Adrenal gland (tissue), 12 donors: ENCODE results near the gene TSHZ2. TPM values are rescaled to one million over a fixed set of nuclear protein-coding genes. Genes with fewer than 3 reads are reported as not detected.
A peak's percentile ranks its signal among the peaks of the same experiment; 100 is the strongest.

Experiments
- DNase-seq, 7 donors: peaks; one replicate each; pipeline ENCODE4 v3.0.0-alpha.2; 2019 to 2020
- H3K27ac ChIP-seq, 5 donors: fragments of 200-600 bp; sonication (generic) in 4 of 5; 1 replicate in 3 of 5; 2 replicates in 2 of 5; pipeline versions ENCODE4 v1.5.1 to v1.8.0; 2016 to 2020; ENCODE audit warnings: mild to moderate bottlenecking in 1 of 5
- H3K27me3 ChIP-seq: fragments of 200-600 bp; 2 replicates; pipeline ENCODE4 v1.8.0; 2021
- H3K36me3 ChIP-seq, 2 donors: fragments of 200-600 bp; replicated peaks in 1 of 2; 1 replicate in 1 of 2; 2 replicates in 1 of 2; pipeline versions ENCODE4 v1.5.1 to v1.8.0; 2018 to 2022
- H3K4me1 ChIP-seq, 2 donors: fragments of 200-600 bp; replicated peaks in 1 of 2; 1 replicate in 1 of 2; 2 replicates in 1 of 2; pipeline versions ENCODE4 v1.5.1 to v1.8.0; 2018 to 2021
- H3K4me3 ChIP-seq, 4 donors: fragments of 200-600 bp; sonication (generic) in 3 of 4; one replicate each; pipeline ENCODE4 v1.5.1; 2016 to 2018
- H3K9me3 ChIP-seq, 3 donors: fragments of 200-600 bp; sonication (generic) in 1 of 3; replicated peaks in 1 of 3; 1 replicate in 2 of 3; 2 replicates in 1 of 3; pipeline versions ENCODE4 v1.5.1 to v1.8.0; 2016 to 2021
- POLR2A ChIP-seq, 2 donors: fragments of 450-650 bp; IDR thresholded peaks; one replicate each; pipeline ENCODE4 v1.6.1; 2017; ENCODE audit warnings: antibody characterized with exemption in 2 of 2, mild to moderate bottlenecking in 2 of 2, moderate library complexity in 1 of 2
- WGBS, 4 donors: extraction: QIAGEN DNeasy Blood & Tissue Kit in 2 of 4; methylation state at CpG; one replicate each; pipeline versions ENCODE4 v1.1.5 to v1.1.7; 2013 to 2017; 5-methylcytosine and 5-hydroxymethylcytosine counted together
- intact Hi-C, 2 donors: fragments of 100-400 bp; cut with DNase I; formaldehyde crosslinking; loops; one replicate each; pipeline versions ENCODE4 v1.14.1 to v1.15.0; 2022 to 2023
- polyA plus RNA-seq, 3 donors: library from polyadenylated mRNA; stranded (reverse); fragments of 200-250 nt in 2 of 3; fragments of 350-450 nt in 1 of 3; fragmentation: Illumina TruSeq in 1 of 3; extraction: RNeasy Lipid Tissue Mini Kit (QIAGEN cat#74804) in 1 of 3; gene quantifications; one replicate each; pipeline ENCODE4 v1.2.3, GENCODE V29; 2013 to 2014
- total RNA-seq, 9 donors: library from RNA; depleted of rRNA in 4 of 9; stranded (reverse); fragments of >200 nt in 4 of 9; fragments of 120-200 nt in 1 of 9; fragmentation: NEBNext Ultra II Directional in 1 of 9; extraction: Animal tissue kit (Norgen Biotek cat#: 25700) in 1 of 9; gene quantifications; one replicate each; pipeline versions ENCODE4 v1.1.0 to v1.2.4, GENCODE V29; 2013 to 2023
- TF ChIP-seq, protein P1 (sequence below), 6 experiments: fragments of 450-650 bp in 4 of 6; fragments of 200-600 bp in 2 of 6; sonication (generic) in 1 of 6; IDR thresholded peaks; 1 replicate in 5 of 6; 2 replicates in 1 of 6; pipeline versions ENCODE4 v1.5.1 to v1.8.0; 2016 to 2021; ENCODE audit warnings: antibody characterized with exemption in 6 of 6, mild to moderate bottlenecking in 2 of 6, moderate library complexity in 1 of 6
- donor health status: healthy with polysubstance abuse.
- donor health status: Bipolar disorder and iron deficiency.
- donor health status: DM: yes; HTN: yes; CAD: no.
- donor health status: DM: no; HTN: no; CAD: no.
- donor health status: DM: no; HTN: no; CAD: no.
- donor health status: DM: yes; HTN: yes; CAD: no.

The TSHZ2 gene
- total and polyA plus RNA-seq, 12 donors = 20.5 to 87.1 (median 52.4) TPM

GRCh38 chr20:53493311-53493857, 521.2 kb downstream of the TSHZ2 start:
- H3K4me3 ChIP-seq = no peak overlapping the region
- no peak overlapping the region for H3K27ac ChIP-seq
- intact Hi-C loops = no loop called here
- WGBS, 4 donors = 60 to 63% (median 61%) methylated on average over 4 of the region's 4 CpGs
- H3K27me3 ChIP-seq = no peaks in the 10 kb centered on the region
- H3K36me3 ChIP-seq = no peaks in the 10 kb centered on the region
- no peaks in the 10 kb centered on the region for H3K9me3 ChIP-seq
- H3K4me1 ChIP-seq = no peaks in the 10 kb centered on the region
- peak in 1 of 7 donors; percentile 23 for DNase-seq
- TF ChIP-seq, protein P1, sequence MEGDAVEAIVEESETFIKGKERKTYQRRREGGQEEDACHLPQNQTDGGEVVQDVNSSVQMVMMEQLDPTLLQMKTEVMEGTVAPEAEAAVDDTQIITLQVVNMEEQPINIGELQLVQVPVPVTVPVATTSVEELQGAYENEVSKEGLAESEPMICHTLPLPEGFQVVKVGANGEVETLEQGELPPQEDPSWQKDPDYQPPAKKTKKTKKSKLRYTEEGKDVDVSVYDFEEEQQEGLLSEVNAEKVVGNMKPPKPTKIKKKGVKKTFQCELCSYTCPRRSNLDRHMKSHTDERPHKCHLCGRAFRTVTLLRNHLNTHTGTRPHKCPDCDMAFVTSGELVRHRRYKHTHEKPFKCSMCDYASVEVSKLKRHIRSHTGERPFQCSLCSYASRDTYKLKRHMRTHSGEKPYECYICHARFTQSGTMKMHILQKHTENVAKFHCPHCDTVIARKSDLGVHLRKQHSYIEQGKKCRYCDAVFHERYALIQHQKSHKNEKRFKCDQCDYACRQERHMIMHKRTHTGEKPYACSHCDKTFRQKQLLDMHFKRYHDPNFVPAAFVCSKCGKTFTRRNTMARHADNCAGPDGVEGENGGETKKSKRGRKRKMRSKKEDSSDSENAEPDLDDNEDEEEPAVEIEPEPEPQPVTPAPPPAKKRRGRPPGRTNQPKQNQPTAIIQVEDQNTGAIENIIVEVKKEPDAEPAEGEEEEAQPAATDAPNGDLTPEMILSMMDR (IDR thresholded peaks at IDR 0.05) = peak in 4 of 6 experiments; percentile 15 to 45 (median 31)
- TF ChIP-seq POLR2A (IDR thresholded peaks at IDR 0.05) = no peak

- H3K27ac ChIP-seq = no peak overlapping the region
- H3K9me3 ChIP-seq = no peaks in the 10 kb centered on the region
- DNase-seq = no peak
- no peak overlapping the region for H3K4me3 ChIP-seq
- no peaks in the 10 kb centered on the region for H3K27me3 ChIP-seq
- H3K36me3 ChIP-seq = no peaks in the 10 kb centered on the region
- H3K4me1 ChIP-seq = no peaks in the 10 kb centered on the region
- intact Hi-C loops = no loop called here
- TF ChIP-seq POLR2A (IDR thresholded peaks at IDR 0.05) = no peak
- TF ChIP-seq, protein P1 (IDR thresholded peaks at IDR 0.05) = no peak
- WGBS, 4 donors = 88 to 92% (median 90%) methylated on average over 5 of the region's 5 CpGs
Measured at GRCh38 chr20:53494753-53495152, 522.6 kb downstream of the TSHZ2 start.

- 63 to 67% (median 67%) methylated on average over 14 of the region's 14 CpGs for WGBS, 4 donors
- H3K4me3 ChIP-seq = no peak overlapping the region
- no peaks in the 10 kb centered on the region for H3K4me1 ChIP-seq
- no peaks in the 10 kb centered on the region for H3K27me3 ChIP-seq
- TF ChIP-seq, protein P1 (IDR thresholded peaks at IDR 0.05) = no peak
- TF ChIP-seq POLR2A (IDR thresholded peaks at IDR 0.05) = no peak
- intact Hi-C loops = no loop called here
- no peaks in the 10 kb centered on the region for H3K9me3 ChIP-seq
- DNase-seq = peak in 1 of 7 donors; percentile 9
- H3K27ac ChIP-seq = no peak overlapping the region
- no peaks in the 10 kb centered on the region for H3K36me3 ChIP-seq
Measured at GRCh38 chr20:53495398-53496092, 523.4 kb downstream of the TSHZ2 start.

DNA sequence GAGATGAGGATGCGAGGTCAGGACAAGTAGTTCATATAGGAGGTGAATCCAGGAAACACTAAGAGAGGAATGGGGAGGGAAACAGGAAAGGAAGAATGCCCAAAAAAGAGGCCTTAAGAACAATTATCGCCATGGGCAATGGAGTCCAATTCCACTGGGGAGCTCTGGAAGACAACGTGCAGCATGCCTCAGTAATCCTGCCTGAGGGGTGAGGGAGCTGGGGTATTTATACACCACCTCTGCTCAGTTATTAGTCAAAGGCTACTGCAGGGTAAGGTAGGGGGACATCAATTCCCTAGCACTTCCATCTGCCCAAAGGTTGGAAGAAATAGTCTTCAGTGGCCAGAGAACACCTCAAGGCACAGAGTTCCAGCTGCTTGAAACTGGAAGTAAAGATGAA, 525.1 kb downstream of the TSHZ2 start:
- Histone ChIP-seq H3K4me3 (no peak overlapping the region), H3K27ac (no peak overlapping the region), H3K36me3 (no peaks in the 10 kb centered on the region), H3K9me3 (no peaks in the 10 kb centered on the region), H3K27me3 (no peaks in the 10 kb centered on the region), H3K4me1 (no peaks in the 10 kb centered on the region)
- intact Hi-C loops = no loop called here
- WGBS, 4 donors = 93 to 95% (median 94%) methylated on average over 3 of the region's 3 CpGs
- no peak for DNase-seq
- TF ChIP-seq, protein P1 (IDR thresholded peaks at IDR 0.05) = no peak
- TF ChIP-seq POLR2A (IDR thresholded peaks at IDR 0.05) = no peak
